ENCODE measurements around the gene RBM6. TPM values are rescaled to one million over a fixed set of nuclear protein-coding genes. Genes with fewer than 3 reads are reported as not detected.

The RBM6 gene
- polyA plus RNA-seq, 1 of the 3 experiments (the other 2 are of a cell fraction) = 67.4 TPM

- H3K9me2 ChIP-seq = no peaks in the 10 kb centered on the region
- ChIA-PET POLR2A (interaction anchor here (1.0 kb wide), 1 partner anchor 97 kb away, joined by 3 read pairs; the partner anchor contains the start of gene INKA1), CTCF (interaction anchor here (0.6 to 4.5 kb wide), 10 partner anchors 11 to 199 kb away, joined by 3 to 26 read pairs (median 5); partner anchors contain the start of genes CDHR4 and INKA1)
- no peak overlapping the region for H3K4me3 ChIP-seq (ENCODE audit: low read depth in 2 of 2, low read length in 1 of 2)
- no peak overlapping the region for H2AFZ ChIP-seq (ENCODE audit: low read depth)
- H3K9ac ChIP-seq = no peak overlapping the region
- no CpG with 5 or more reads among the region's 8 CpGs for WGBS (ENCODE audit: low lambda C conversion rate)
- TF ChIP-seq NFIC (IDR thresholded peaks at IDR 0.05; ENCODE audit: borderline replicate concordance) (peak; percentile 64; the same call in 1 of the 2 replicates), FOSL2 (IDR thresholded peaks at IDR 0.05; ENCODE audit: borderline replicate concordance, low read depth) (peak; percentile 46; the same call in 1 of the 2 replicates), RXRA (IDR thresholded peaks at IDR 0.05; ENCODE audit: borderline replicate concordance, low read depth) (no peak)
- H3K27me3 ChIP-seq (ENCODE audit: insufficient read depth) = no peaks in the 10 kb centered on the region
- peaks cover 0 to 6% of the 10 kb centered on the region in 2 experiments; a peak in 1 of 4 replicates for H3K4me1 ChIP-seq (ENCODE audit: control insufficient read depth in 1 of 2, insufficient read depth in 2 of 2, low read depth in 1 of 2, low read length in 1 of 2)
- no peak overlapping the region for H3K4me2 ChIP-seq
- no peak overlapping the region for H3K27ac ChIP-seq (ENCODE audit: low read depth in 2 of 2, low read length in 1 of 2)
- H3K79me2 ChIP-seq (ENCODE audit: insufficient read depth) = no peaks in the 10 kb centered on the region
- no peak for DNase-seq
- no peaks in the 10 kb centered on the region for H3K9me3 ChIP-seq
- no peaks in the 10 kb centered on the region for H4K20me1 ChIP-seq (ENCODE audit: insufficient read depth)
- H3F3A ChIP-seq (replicated peaks; ENCODE audit: insufficient read depth) = no peaks in the 10 kb centered on the region
- H3K36me3 ChIP-seq (replicated peaks in 1 of 2; ENCODE audit: control insufficient read depth in 1 of 2, insufficient read depth in 2 of 2, low read length in 1 of 2) = no peaks in the 10 kb centered on the region
These were observed 39.3 kb upstream of the RBM6 start for GRCh38 chr3:49900491-49901153.

GRCh38 chr3:49901366-49902339 is 38.3 kb upstream of the RBM6 start:
- DNase-seq = no peak
- POLR2A ChIA-PET = no interaction called here

More at GRCh38 chr3:49901366-49902339, 38.3 kb upstream of the RBM6 start:
- Histone ChIP-seq H2AFZ (ENCODE audit: low read depth) (no peak overlapping the region), H3K9ac (no peak overlapping the region), H3K4me1 (ENCODE audit: control insufficient read depth in 1 of 2, insufficient read depth in 2 of 2, low read depth in 1 of 2, low read length in 1 of 2) (peaks cover 0 to 6% of the 10 kb centered on the region in 2 experiments; a peak in 2 of 4 replicates), H3K4me3 (ENCODE audit: low read depth in 2 of 2, low read length in 1 of 2) (no peak overlapping the region), H3K9me3 (no peaks in the 10 kb centered on the region), H3K36me3 (replicated peaks in 1 of 2; ENCODE audit: control insufficient read depth in 1 of 2, insufficient read depth in 2 of 2, low read length in 1 of 2) (no peaks in the 10 kb centered on the region), H3K27me3 (ENCODE audit: insufficient read depth) (no peaks in the 10 kb centered on the region), H3K27ac (ENCODE audit: low read depth in 2 of 2, low read length in 1 of 2) (no peak overlapping the region), H3K9me2 (no peaks in the 10 kb centered on the region), H3K79me2 (ENCODE audit: insufficient read depth) (no peaks in the 10 kb centered on the region), H4K20me1 (ENCODE audit: insufficient read depth) (no peaks in the 10 kb centered on the region), H3F3A (replicated peaks; ENCODE audit: insufficient read depth) (no peaks in the 10 kb centered on the region), H3K4me2 (no peak overlapping the region)
- 67% methylated on average over 11 of the region's 11 CpGs for WGBS (ENCODE audit: low lambda C conversion rate)
- CTCF ChIA-PET = interaction anchor here (1.0 to 4.5 kb wide), 6 partner anchors 20 to 201 kb away, joined by 3 to 26 read pairs (median 6); partner anchors contain the start of gene INKA1
- TF ChIP-seq, protein P1, sequence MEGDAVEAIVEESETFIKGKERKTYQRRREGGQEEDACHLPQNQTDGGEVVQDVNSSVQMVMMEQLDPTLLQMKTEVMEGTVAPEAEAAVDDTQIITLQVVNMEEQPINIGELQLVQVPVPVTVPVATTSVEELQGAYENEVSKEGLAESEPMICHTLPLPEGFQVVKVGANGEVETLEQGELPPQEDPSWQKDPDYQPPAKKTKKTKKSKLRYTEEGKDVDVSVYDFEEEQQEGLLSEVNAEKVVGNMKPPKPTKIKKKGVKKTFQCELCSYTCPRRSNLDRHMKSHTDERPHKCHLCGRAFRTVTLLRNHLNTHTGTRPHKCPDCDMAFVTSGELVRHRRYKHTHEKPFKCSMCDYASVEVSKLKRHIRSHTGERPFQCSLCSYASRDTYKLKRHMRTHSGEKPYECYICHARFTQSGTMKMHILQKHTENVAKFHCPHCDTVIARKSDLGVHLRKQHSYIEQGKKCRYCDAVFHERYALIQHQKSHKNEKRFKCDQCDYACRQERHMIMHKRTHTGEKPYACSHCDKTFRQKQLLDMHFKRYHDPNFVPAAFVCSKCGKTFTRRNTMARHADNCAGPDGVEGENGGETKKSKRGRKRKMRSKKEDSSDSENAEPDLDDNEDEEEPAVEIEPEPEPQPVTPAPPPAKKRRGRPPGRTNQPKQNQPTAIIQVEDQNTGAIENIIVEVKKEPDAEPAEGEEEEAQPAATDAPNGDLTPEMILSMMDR (IDR thresholded peaks at IDR 0.05) = no peak
- TF ChIP-seq MEF2A (IDR thresholded peaks at IDR 0.05; ENCODE audit: borderline replicate concordance, low read depth) = no peak
- TF ChIP-seq TAF1 (IDR thresholded peaks at IDR 0.05; ENCODE audit: borderline replicate concordance, low read depth, low read length) = no peak
- no peak for TF ChIP-seq SMC3 (IDR thresholded peaks at IDR 0.05; ENCODE audit: low read depth, low read length)
- TF ChIP-seq, protein P2, sequence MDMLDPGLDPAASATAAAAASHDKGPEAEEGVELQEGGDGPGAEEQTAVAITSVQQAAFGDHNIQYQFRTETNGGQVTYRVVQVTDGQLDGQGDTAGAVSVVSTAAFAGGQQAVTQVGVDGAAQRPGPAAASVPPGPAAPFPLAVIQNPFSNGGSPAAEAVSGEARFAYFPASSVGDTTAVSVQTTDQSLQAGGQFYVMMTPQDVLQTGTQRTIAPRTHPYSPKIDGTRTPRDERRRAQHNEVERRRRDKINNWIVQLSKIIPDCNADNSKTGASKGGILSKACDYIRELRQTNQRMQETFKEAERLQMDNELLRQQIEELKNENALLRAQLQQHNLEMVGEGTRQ (IDR thresholded peaks at IDR 0.05; ENCODE audit: borderline replicate concordance, low read depth, low read length) = no peak
- TF ChIP-seq PBX3 (IDR thresholded peaks at IDR 0.05) = no peak
- TF ChIP-seq RXRA (IDR thresholded peaks at IDR 0.05; ENCODE audit: borderline replicate concordance, low read depth) = no peak
- TF ChIP-seq ELF1 (IDR thresholded peaks at IDR 0.05) = no peak
- no peak for TF ChIP-seq NRF1 (IDR thresholded peaks at IDR 0.05; ENCODE audit: low read depth, low read length)
- no peak for TF ChIP-seq NFIC (IDR thresholded peaks at IDR 0.05; ENCODE audit: borderline replicate concordance)
- no peak for TF ChIP-seq YY1 (IDR thresholded peaks at IDR 0.05; ENCODE audit: low read depth)
